HG03060 (cell line): ENCODE data around the gene DKK2.

Source experiments
- ATAC-seq: cut with Tn5 transposase; IDR thresholded peaks from one replicate; pipeline ENCODE4 v1.9.1; 2021; ENCODE audit warnings: low read depth, moderate number of reproducible peaks; ENCODE audit not compliant: unreplicated experiment

The DKK2 gene

DNA sequence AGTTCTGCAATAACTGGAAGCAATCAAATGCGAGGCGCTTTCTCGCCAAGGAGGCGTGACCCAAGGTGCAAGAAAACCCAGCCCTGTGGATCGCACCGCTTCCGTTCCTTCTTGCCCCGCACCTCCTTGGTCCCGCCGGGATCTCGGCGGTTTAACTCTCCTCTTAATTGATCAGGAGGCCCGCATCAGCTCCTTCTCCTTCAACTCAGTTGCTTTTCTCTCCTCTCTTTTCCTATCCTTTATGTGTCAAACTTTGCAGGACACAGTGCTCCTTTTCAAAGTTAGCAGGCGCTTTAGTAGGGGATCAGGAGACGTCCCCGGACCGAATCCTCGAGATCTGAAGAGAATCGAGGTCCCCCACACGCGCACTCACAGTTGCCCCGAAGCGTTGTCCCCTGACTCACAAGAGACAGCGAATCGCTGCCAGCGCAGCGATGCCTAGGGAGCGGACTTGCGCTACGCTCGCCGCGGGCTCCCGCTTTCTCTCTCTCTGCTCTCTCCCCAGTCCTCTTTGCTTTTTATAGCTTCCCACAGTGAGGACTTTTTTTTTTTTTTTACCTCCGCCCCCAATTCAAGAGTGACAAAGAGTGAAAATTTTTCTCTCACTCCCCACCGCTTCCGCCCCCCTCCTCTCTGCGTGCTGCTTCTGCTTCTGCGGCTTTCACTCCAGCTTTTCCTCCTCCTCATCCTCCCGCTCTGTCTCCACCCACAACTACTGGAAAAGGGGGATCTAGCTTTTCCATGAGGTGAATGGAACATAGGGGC lies at the start of gene DKK2:
DKK2 (minus strand) TSS at position 495 of the 765 bp plus-strand sequence. CDS start 722 bp downstream, outside the sequence.
- ATAC-seq = no peak

DNA sequence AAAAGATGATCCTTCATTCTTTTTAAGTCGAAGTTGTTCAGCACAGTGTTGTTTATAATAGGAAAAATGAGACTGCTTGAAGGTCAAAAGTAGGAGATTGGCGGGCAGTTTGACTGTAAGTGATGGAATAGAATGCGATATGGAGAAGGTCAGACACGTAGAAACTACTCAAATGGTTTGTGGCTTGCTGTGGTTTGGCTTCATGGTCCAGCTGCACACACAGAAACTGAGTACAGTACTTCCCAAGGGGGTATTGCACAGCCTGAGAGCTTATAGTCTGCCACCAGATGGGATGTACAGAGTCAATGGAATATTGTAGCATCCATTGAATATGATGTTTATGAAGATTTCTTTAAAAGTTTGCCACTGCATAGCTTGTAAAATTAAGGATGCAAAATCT lies 41.1 kb upstream of the DKK2 start:
- no peak for ATAC-seq

DNA sequence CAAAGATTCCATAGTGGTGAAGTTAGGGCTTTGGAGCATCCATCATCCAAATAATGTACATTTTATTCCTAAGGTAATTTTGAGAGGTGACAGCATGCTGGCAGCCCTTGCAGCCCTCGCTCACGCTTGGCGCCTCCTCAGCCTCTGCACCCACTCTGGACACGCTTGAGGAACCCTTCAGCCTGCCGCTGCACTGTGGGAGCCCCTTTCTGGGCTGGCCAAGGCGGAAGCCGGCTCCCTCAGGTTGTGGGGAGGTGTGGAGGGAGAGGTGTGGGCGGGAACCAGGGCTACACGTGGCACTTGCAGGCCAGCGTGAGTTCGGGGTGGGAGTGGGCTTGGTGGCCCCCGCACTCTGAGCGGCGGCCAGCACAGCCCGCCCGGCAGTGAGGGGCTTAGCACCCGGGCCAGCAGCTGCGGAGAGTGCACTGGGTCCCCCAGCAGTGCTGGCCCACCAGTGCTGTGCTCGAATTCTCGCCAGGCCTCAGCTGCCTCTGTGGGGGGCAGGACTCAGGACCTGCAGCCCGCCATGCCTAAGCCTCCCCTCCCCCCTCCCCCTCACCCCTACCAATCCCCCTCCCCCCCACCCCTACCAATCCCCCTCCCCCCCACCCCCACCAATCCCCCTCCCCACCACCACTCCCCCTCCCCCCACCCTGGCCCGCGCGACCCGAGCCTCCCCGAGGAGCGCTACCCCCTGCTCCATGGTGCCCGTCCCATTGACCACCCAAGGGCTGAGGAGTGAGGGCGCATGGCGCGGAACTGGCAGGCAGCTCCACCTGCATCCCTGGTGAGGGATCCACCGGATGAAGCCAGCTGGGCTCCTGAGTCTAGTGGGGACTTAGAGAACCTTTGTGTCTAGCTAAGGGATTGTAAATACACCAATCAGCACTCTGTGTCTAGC lies 37.0 kb upstream of the DKK2 start:
- no peak for ATAC-seq

DNA sequence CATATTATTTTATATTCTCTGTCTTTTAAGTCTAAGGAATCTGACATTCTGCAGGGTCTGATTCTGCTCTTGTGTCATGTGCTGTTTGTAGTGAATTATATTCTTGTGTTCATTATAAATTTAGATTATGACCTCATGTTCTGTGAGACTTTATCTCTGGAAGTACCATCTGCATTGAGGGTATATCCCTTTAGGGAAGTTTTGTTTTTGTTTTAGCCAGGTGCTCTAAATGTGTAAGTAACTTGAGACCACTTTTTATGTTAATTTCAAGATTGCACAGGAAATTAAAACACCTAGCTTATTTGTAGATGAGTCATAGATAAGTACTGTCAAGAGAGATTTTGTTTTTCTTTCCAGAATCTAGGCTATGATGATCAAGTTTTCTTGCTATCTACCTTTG lies 35.0 kb upstream of the DKK2 start:
- ATAC-seq = no peak

- no peak for ATAC-seq
Measured at GRCh38 chr4:107069049-107069448, 32.9 kb upstream of the DKK2 start.

GRCh38 chr4:107068116-107068515 lies 32.0 kb upstream of the DKK2 start:
- no peak for ATAC-seq

DNA sequence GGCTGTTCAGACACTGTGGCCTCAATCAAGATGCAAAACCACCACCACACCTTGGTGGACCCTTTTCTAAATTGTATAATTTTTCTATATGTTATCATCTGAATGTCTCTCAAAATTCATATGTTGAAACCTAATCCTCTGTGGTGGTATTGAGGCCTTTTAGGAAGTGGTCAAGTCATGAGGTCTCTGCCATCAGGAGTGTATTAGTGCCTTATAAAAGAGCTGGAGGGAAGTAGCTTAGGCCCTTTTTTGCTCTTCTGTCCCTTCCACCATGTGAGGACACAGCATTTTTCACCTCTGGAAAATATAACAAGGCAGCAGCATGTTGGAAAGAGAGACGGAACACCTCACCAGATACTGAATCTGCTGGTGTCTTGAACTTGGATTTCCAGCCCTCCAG lies 30.5 kb upstream of the DKK2 start:
- ATAC-seq = no peak

DNA sequence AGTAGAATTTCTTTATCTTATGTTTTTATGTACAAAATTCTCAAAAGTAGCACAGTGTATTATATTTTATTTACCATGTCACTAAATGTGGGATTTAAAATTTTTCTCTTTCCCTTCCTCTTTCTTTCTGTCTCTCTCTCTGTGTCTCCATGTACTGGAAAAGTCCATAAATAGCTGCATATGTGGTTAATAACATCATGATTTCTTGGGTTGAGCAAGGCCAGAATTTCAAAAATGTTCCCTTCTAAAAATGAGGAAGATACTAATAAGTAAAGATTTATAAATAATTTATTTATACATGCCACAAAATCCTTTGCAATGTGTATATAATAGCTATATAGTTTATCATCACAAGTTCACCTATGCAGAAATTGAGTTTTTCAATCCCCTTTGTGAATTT lies 29.1 kb upstream of the DKK2 start:
- ATAC-seq = no peak

DNA sequence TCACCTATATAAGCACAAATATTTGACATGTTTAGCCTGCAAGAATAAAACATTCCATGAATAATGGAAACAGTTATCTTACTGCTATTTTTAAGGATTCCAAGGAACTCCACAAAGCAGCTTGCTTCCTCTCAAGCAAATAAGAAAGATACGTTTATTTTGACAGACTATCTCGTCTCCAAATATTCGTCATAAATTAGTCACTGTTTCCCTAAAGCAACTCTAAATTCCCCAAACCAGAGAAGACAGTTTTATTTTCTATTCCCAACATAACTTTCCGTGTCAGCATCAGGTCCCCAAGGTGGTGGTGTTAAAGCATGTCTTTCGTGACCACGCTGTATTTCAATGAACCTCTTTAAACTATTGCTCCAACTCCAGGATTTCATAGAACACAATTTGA lies 24.3 kb upstream of the DKK2 start:
- no peak for ATAC-seq

DNA sequence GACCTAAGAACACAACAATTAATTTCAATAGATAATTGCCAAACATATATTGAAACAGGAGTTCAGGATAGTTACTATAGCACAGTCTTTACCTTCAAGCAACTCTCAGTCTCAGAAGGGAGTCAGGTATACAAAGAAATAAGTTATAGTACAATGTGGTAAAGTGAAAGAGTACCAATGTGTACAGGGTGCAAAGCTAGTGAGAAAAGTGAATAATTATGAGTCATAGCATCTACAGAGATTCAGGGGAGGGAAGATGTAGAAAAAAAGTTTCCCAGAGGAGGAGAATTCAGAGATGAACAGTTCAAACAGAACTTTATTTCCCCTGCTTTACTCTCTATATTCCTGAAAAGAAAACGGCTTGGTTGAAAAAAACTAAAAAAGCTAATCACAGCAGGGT lies 22.7 kb upstream of the DKK2 start:
- ATAC-seq = no peak

DNA sequence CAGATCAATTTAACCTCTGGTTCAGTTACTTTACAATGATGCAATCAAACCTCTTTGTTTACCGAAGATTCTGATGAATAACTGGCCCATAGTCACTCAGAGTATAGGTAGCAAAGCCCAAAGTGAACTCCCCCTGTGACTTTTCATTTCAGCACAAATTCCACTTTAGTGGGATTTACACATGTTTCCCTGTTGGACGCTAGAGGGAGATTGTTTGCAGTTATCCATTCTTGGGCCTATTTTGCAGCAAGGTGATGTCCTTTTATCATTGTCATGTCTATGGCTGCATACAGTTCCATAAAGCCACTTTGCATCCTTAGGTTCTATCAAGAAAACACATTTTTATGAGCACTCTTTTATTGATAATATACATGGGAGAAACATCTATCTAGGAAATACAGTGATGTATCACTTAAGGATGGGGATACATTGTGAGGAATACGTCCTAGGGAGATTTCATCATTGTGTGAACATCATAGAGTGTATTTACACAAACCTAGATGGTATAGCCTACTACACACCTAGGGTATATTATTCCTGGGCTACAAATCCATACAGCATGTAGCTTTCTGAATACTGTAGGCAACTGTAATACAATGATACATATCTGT lies 14.5 kb upstream of the DKK2 start:
- no peak for ATAC-seq

DNA sequence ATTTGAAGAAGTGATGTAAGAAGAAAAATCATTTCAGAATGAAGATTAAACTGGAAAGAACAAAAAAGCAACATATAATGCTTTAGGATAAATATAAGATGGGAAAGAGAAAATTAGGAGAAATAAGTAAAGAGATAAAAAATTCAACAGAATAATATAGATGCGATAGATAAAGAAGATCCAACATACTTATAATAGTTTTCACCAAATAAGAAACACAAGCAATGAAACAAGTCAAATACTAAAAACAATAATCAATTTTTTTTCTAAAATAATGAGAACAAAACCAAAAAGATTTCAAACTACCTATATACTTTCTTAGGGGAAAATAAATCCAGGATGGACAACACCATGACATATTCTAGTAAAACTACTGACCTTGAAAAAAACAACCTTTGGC lies 10.1 kb upstream of the DKK2 start:
- ATAC-seq = no peak

GRCh38 chr4:107044170-107044569 lies 8.1 kb upstream of the DKK2 start:
- no peak for ATAC-seq

GRCh38 chr4:107037199-107037584 lies 1.1 kb upstream of the DKK2 start:
- no peak for ATAC-seq

DNA sequence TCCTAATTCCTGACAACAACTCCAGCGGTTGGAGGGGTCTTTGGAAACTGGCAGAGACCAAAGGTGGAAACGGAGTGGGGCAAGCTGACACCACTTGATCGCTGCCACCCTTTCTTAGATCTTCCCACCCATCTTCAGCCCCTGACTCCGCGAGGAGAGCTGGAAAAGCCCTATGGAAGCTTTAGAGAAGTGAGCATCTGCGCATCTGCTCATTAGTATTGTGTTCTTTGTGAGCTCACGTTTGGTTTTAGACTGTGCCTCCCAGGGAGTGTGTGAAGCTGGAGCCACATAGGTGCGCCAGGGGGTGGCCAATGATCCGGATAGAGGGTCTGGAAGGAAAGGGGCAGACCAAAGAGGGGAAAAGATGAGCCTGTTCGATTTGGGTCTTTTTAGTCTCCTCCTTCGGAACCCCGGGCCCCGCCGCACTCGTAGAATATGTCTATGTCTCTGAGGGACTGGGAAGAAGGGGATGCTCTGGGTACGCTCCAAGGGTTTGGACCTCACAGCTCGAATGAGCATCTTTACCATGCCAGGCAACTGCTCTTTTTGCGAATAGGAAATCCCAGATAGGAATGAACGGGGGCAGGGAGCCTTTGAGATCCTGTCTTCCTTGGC lies 578 bp upstream of the DKK2 start:
- ATAC-seq = no peak

- no peak for ATAC-seq
Measured at GRCh38 chr4:107034996-107035818, 906 bp downstream of the DKK2 start.

DNA sequence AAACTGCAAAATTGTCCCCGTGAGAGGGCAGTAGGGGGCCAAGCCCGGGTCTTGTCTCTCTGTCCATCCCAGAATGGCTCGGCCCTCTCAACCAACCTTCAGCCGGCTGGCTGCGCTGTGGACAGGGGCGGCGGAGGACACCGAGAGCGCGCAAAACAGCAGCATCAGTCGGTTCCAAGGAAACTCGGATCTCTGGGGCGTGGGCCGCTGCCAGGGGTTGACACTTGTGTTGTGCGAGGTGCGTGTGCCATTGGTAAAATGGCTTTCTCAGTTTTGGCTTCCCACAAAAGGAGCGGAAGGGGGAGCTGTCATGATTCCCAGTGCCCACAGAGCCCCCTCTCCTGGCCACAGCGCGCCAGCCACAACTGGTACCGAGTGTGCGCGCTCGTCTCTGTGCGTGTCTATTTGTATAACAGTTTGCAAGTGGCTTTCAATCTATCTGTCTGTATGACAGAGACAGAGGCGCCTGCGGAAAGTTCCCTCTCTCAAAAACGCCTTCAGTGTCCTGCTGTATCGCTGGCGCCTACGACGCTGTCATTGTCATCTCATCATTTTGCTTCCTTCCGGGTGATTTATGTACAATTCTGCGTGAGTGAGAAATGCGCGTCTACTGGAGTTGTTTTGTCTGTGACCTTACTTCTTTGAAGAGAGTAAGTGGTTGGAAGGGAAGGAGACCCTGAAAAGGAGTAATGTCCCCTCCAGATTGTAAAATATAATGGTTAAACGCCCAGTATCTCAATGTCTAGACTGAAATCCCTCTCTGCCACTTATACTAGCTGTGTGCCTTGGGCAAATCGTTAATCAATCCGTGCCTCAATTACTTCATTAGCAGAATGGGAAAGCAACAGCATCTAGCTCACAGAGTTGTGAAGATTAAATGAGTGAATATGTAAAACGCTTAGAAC lies 1.8 kb downstream of the DKK2 start:
- no peak for ATAC-seq

DNA sequence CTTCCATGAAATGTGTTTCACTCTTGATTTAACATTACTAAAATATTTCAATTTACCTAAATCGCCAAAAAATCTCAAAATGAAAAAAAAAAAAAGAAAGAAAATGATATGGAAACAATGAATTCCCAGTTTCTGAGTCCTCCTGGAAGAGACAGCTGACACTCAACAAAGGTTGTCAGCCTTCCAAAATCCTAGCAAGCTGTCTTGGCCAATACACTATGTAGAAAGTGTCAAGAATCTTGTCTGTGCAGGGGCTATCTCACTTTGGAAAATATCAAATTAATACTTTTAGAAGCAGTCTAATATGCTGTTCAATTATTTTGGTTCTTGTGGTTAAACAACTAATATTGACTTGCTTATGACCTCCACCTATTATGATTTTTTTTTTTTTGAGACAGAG lies 8.7 kb downstream of the DKK2 start:
- ATAC-seq = no peak

- no peak for ATAC-seq
Measured at GRCh38 chr4:107018344-107018735, 17.8 kb downstream of the DKK2 start.
